CD14-positive monocyte (primary cell): ENCODE data around the gene EMC8. TPM values are rescaled to one million over a fixed set of nuclear protein-coding genes. Genes with fewer than 3 reads are reported as not detected.

Experiments
- DNase-seq, 3 donors: peaks; one replicate each; pipeline ENCODE4 v3.0.0-alpha.2; 2011 to 2022
- H2AFZ ChIP-seq: 2 replicates; pipeline ENCODE4 v1.6.0; 2012; ENCODE audit warnings: mild to moderate bottlenecking, low read depth, low read length, inconsistent platforms; ENCODE audit not compliant: insufficient read depth, poor library complexity, severe bottlenecking
- H3K27ac ChIP-seq, 2 donors: 1 replicate in 1 of 2; 2 replicates in 1 of 2; pipeline ENCODE4 v1.5.1; 2012 to 2013; ENCODE audit warnings: low read length in 2 of 2, control low read depth in 1 of 2, inconsistent platforms in 1 of 2, low read depth in 1 of 2, mild to moderate bottlenecking in 1 of 2
- H3K27me3 ChIP-seq, 2 donors: one replicate each; pipeline versions ENCODE4 v1.6.0 to v1.6.1; 2011 to 2013; ENCODE audit warnings: low read length in 2 of 2; ENCODE audit not compliant: control insufficient read depth in 2 of 2, insufficient read depth in 2 of 2
- H3K36me3 ChIP-seq, 2 donors: replicated peaks in 1 of 2; 1 replicate in 1 of 2; 2 replicates in 1 of 2; pipeline versions ENCODE4 v1.5.1 to v1.6.1; 2012 to 2013; ENCODE audit warnings: low read length in 2 of 2, control low read depth in 1 of 2, inconsistent platforms in 1 of 2, mild to moderate bottlenecking in 1 of 2; ENCODE audit not compliant: insufficient read depth in 2 of 2, control insufficient read depth in 1 of 2
- H3K4me1 ChIP-seq, 2 donors: 1 replicate in 1 of 2; 2 replicates in 1 of 2; pipeline versions ENCODE4 v1.5.1 to v1.6.1; 2012 to 2013; ENCODE audit warnings: low read length in 2 of 2, control low read depth in 1 of 2, inconsistent platforms in 1 of 2, mild to moderate bottlenecking in 1 of 2, moderate library complexity in 1 of 2; ENCODE audit not compliant: insufficient read depth in 2 of 2, control insufficient read depth in 1 of 2
- H3K4me2 ChIP-seq: replicated peaks from 2 replicates; pipeline ENCODE3; 2012; ENCODE audit warnings: low read length, moderate library complexity, mild to moderate bottlenecking; ENCODE audit not compliant: poor library complexity, severe bottlenecking; ENCODE audit errors: extremely low read depth
- H3K4me3 ChIP-seq, 3 experiments: fragments of 200-600 bp in 1 of 3; sonication (generic) in 1 of 3; replicated peaks in 1 of 3; 1 replicate in 2 of 3; 2 replicates in 1 of 3; pipeline ENCODE4 v1.5.1; 2011 to 2013; ENCODE audit warnings: low read length in 3 of 3, mild to moderate bottlenecking in 3 of 3, control low read depth in 2 of 3, low read depth in 2 of 3, inconsistent platforms in 1 of 3, moderate library complexity in 1 of 3
- H3K79me2 ChIP-seq: 2 replicates; pipeline ENCODE4 v1.6.0; 2012; ENCODE audit warnings: mild to moderate bottlenecking, control low read depth, inconsistent platforms, low read length, moderate library complexity; ENCODE audit not compliant: insufficient read depth
- H3K9ac ChIP-seq: 2 replicates; pipeline ENCODE4 v1.6.0; 2017; ENCODE audit warnings: low read length, mild to moderate bottlenecking; ENCODE audit not compliant: insufficient read depth, poor library complexity, severe bottlenecking
- H3K9me3 ChIP-seq, 2 donors: replicated peaks in 1 of 2; 1 replicate in 1 of 2; 2 replicates in 1 of 2; pipeline versions ENCODE4 v1.5.1 to v1.6.1; 2012 to 2013; ENCODE audit warnings: low read length in 2 of 2, control low read depth in 1 of 2; ENCODE audit not compliant: control insufficient read depth in 1 of 2, insufficient read depth in 1 of 2
- H4K20me1 ChIP-seq: 2 replicates; pipeline ENCODE4 v1.6.0; 2012; ENCODE audit warnings: mild to moderate bottlenecking, low read length, control low read depth, moderate library complexity; ENCODE audit not compliant: insufficient read depth
- H3K27ac Mint-ChIP-seq, 7 donors: one replicate each; pipeline ENCODE4 v1.8.0; 2020; ENCODE audit warnings: mild to moderate bottlenecking in 7 of 7, mixed read lengths in 7 of 7, moderate library complexity in 6 of 7, inconsistent platforms in 2 of 7
- H3K27me3 Mint-ChIP-seq, 3 donors: one replicate each; pipeline ENCODE4 v1.8.0; 2021 to 2022; ENCODE audit warnings: low read depth in 3 of 3, mild to moderate bottlenecking in 3 of 3, mixed read lengths in 3 of 3, moderate library complexity in 3 of 3, inconsistent platforms in 1 of 3
- H3K36me3 Mint-ChIP-seq, 2 donors: one replicate each; pipeline ENCODE4 v1.8.0; 2020; ENCODE audit warnings: mixed read lengths in 2 of 2, inconsistent platforms in 1 of 2, mild to moderate bottlenecking in 1 of 2
- H3K4me1 Mint-ChIP-seq: one replicate; pipeline ENCODE4 v1.8.0; 2020; ENCODE audit warnings: mild to moderate bottlenecking, mixed read lengths
- H3K4me3 Mint-ChIP-seq, 2 donors: one replicate each; pipeline ENCODE4 v1.8.0; 2020; ENCODE audit warnings: mild to moderate bottlenecking in 2 of 2, mixed read lengths in 2 of 2, moderate library complexity in 1 of 2
- H3K9me3 Mint-ChIP-seq, 7 donors: one replicate each; pipeline ENCODE4 v1.8.0; 2020 to 2022; ENCODE audit warnings: mixed read lengths in 7 of 7, mild to moderate bottlenecking in 6 of 7, moderate library complexity in 6 of 7, inconsistent platforms in 2 of 7
- CTCF ChIP-seq: fragments of 200-600 bp; IDR thresholded peaks from one replicate; pipeline ENCODE4 v1.8.0; 2022; ENCODE audit warnings: antibody characterized with exemption, mild to moderate bottlenecking
- WGBS: methylation state at CpG from one replicate; pipeline ENCODE4 v1.1.5; 2013; ENCODE audit warnings: missing lambda C conversion rate; ENCODE audit not compliant: insufficient coverage; 5-methylcytosine and 5-hydroxymethylcytosine counted together
- intact Hi-C, 2 donors: fragments of 100-400 bp; cut with micrococcal nuclease; formaldehyde crosslinking; loops; one replicate each; pipeline versions ENCODE4 v1.15.0 to v1.15.1; 2023
- polyA plus RNA-seq, 3 donors: library from polyadenylated mRNA; depleted of rRNA in 1 of 3; unstranded in 2 of 3; stranded (reverse) in 1 of 3; fragments of 300-500 nt in 2 of 3; fragments of >200 nt in 1 of 3; fragmentation: Illumina TruSeq in 2 of 3; gene quantifications; 1 replicate in 2 of 3; 2 replicates in 1 of 3; pipeline ENCODE4 v1.2.3, GENCODE V29; 2012 to 2021

The EMC8 gene
- polyA plus RNA-seq, 3 donors = 28.2 to 30.0 (median 29.9) TPM

GRCh38 chr16:85820604-85821372 lies 21.4 kb upstream of the EMC8 start:
- intact Hi-C loops = loop anchor here (1.0 to 5.0 kb wide), 4 partner anchors 82 to 194 kb away; no protein-coding TSS in a partner anchor
- Mint-ChIP-seq H3K9me3 (peaks cover 0 to 2% (median 0%) of the 10 kb centered on the region in 7 donors), H3K36me3 (no peaks in the 10 kb centered on the region), H3K4me1 (peaks cover 23% of the 10 kb centered on the region), H3K27me3 (peaks cover 3 to 8% (median 7%) of the 10 kb centered on the region in 3 donors), H3K4me3 (no peak overlapping the region), H3K27ac (peak overlapping the region in 3 of 7 donors; percentile 19 to 40 (median 25))
- Histone ChIP-seq H3K9me3 (no peaks in the 10 kb centered on the region), H3K4me1 (peaks cover 18 to 22% of the 10 kb centered on the region in 2 donors), H2AFZ (no peak overlapping the region), H3K27me3 (peaks cover 0 to 2% of the 10 kb centered on the region in 2 donors), H3K4me2 (no peak overlapping the region), H4K20me1 (no peaks in the 10 kb centered on the region), H3K4me3 (no peak overlapping the region), H3K79me2 (no peaks in the 10 kb centered on the region), H3K27ac (no peak overlapping the region), H3K36me3 (no peaks in the 10 kb centered on the region), H3K9ac (no peak overlapping the region)
- WGBS = 76% methylated on average over 16 of the region's 22 CpGs
- TF ChIP-seq CTCF = no peak
- no peak for DNase-seq

GRCh38 chr16:85819771-85820170 lies 20.4 kb upstream of the EMC8 start:
- intact Hi-C loops = loop anchor here (1.0 to 5.0 kb wide), 5 partner anchors 83 to 703 kb away; no protein-coding TSS in a partner anchor
- no peak overlapping the region for H3K27ac Mint-ChIP-seq
- TF ChIP-seq CTCF = no peak
- DNase-seq = no peak
- 85% methylated on average over 5 of the region's 6 CpGs for WGBS
- no peak overlapping the region for H3K4me3 ChIP-seq
- peaks cover 7 to 15% (median 11%) of the 10 kb centered on the region in 3 donors for H3K27me3 Mint-ChIP-seq
- peaks cover 0 to 2% (median 0%) of the 10 kb centered on the region in 7 donors for H3K9me3 Mint-ChIP-seq
- H4K20me1 ChIP-seq = no peaks in the 10 kb centered on the region
- H3K4me1 ChIP-seq = peaks cover 16 to 19% of the 10 kb centered on the region in 2 donors
- peaks cover 0 to 2% of the 10 kb centered on the region in 2 donors for H3K27me3 ChIP-seq
- H3K36me3 Mint-ChIP-seq = no peaks in the 10 kb centered on the region
- peak overlapping the region in 1 of 2 donors; percentile 26 for H3K4me3 Mint-ChIP-seq
- H3K79me2 ChIP-seq = no peaks in the 10 kb centered on the region
- H3K9ac ChIP-seq = no peak overlapping the region
- peaks cover 18% of the 10 kb centered on the region for H3K4me1 Mint-ChIP-seq
- H3K4me2 ChIP-seq = no peak overlapping the region
- H3K36me3 ChIP-seq = no peaks in the 10 kb centered on the region
- H3K9me3 ChIP-seq = no peaks in the 10 kb centered on the region
- H2AFZ ChIP-seq = no peak overlapping the region
- H3K27ac ChIP-seq = no peak overlapping the region
